ENCODE measurements around the gene BTG4.

Gene BTG4

DNA sequence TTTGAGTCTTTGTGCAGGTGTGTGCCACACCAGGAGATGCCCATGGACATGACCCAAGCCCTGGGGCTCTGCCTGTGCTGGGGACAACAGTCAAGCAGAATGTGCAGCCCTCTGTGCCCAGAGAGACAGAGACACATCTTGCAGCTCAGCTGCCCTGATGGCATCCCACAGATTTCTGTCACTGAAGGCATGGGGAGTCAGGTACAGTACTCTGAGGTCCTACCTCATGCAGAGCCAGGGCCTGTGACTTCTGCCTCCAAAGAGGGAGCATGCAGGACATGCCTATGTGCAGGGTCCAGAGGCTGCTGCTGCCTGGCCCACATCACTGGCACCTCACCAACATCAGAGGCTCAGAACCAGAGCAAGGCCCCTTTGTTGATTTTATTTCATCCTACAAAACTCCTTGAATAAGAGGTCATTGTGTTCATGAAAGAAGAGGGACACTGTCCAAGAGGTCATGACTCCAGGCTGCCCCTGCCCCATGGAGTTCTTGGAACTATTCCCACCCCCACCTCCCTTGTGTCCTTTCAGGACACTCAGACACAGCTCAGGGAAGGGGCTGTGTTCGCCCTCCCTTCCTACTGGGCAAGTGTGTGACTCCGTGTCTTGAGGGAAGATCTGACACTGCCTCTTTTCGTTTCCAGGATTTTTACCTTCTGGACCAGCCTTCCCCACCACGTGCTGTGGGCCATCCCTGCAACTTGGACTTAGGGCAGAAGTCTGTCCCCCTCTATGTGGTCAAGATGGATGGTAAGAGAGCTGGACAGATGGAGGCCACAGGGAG, 62.3 kb downstream of the BTG4 start:
- Histone ChIP-seq H2BK120ac (ENCODE audit: low read depth, low read length) (no peak overlapping the region), H3K9ac (ENCODE audit: low read length) (no peak overlapping the region), H3K18ac (ENCODE audit: low read length) (no peak overlapping the region), H2BK15ac (replicated peaks; ENCODE audit: low read depth) (no peak overlapping the region), H2AK5ac (ENCODE audit: low read length) (no peak overlapping the region), H3K27me3 (ENCODE audit: insufficient read depth, low read length, poor library complexity) (no peaks in the 10 kb centered on the region), H3K79me1 (ENCODE audit: low read length) (no peaks in the 10 kb centered on the region), H3K4ac (ENCODE audit: low read depth, low read length) (no peak overlapping the region), H2BK5ac (ENCODE audit: low read length) (no peak overlapping the region), H4K8ac (ENCODE audit: low read depth, low read length) (no peak overlapping the region), H3K23ac (ENCODE audit: low read length) (no peak overlapping the region), H3K36me3 (ENCODE audit: control insufficient read depth, insufficient read depth, low read length) (no peaks in the 10 kb centered on the region), H3K4me3 (ENCODE audit: low read length) (no peak overlapping the region), H3K4me2 (ENCODE audit: low read length) (no peak overlapping the region), H3K4me1 (ENCODE audit: control insufficient read depth, low read depth, low read length) (no peaks in the 10 kb centered on the region), H3K79me2 (ENCODE audit: control insufficient read depth, insufficient read depth, low read length) (no peaks in the 10 kb centered on the region), H3K56ac (ENCODE audit: low read length) (no peak overlapping the region), H4K5ac (ENCODE audit: low read length) (no peak overlapping the region), H3K27ac (ENCODE audit: low read depth, low read length) (no peak overlapping the region)
- DNase-seq, result no peak
- WGBS (ENCODE audit: extremely low coverage, insufficient coverage, low lambda C conversion rate), result no CpG with 5 or more reads among the region's 4 CpGs

- no peak overlapping the region for H3K56ac ChIP-seq (ENCODE audit: low read length)
- H4K5ac ChIP-seq (ENCODE audit: low read length), result no peak overlapping the region
- no peak overlapping the region for H4K8ac ChIP-seq (ENCODE audit: low read depth, low read length)
- no peak overlapping the region for H3K4me3 ChIP-seq (ENCODE audit: low read length)
- no peak overlapping the region for H3K9ac ChIP-seq (ENCODE audit: low read length)
- no peaks in the 10 kb centered on the region for H3K36me3 ChIP-seq (ENCODE audit: control insufficient read depth, insufficient read depth, low read length)
- no peaks in the 10 kb centered on the region for H3K27me3 ChIP-seq (ENCODE audit: insufficient read depth, low read length, poor library complexity)
- H3K27ac ChIP-seq (ENCODE audit: low read depth, low read length), result no peak overlapping the region
- H3K4ac ChIP-seq (ENCODE audit: low read depth, low read length), result no peak overlapping the region
- no peak overlapping the region for H2BK120ac ChIP-seq (ENCODE audit: low read depth, low read length)
- no CpG with 5 or more reads among the region's 11 CpGs for WGBS (ENCODE audit: extremely low coverage, insufficient coverage, low lambda C conversion rate)
- no peaks in the 10 kb centered on the region for H3K79me1 ChIP-seq (ENCODE audit: low read length)
- no peak overlapping the region for H3K23ac ChIP-seq (ENCODE audit: low read length)
- H3K4me1 ChIP-seq (ENCODE audit: control insufficient read depth, low read depth, low read length), result no peaks in the 10 kb centered on the region
- H3K4me2 ChIP-seq (ENCODE audit: low read length), result no peak overlapping the region
- DNase-seq, result no peak
- H3K79me2 ChIP-seq (ENCODE audit: control insufficient read depth, insufficient read depth, low read length), result no peaks in the 10 kb centered on the region
- no peak overlapping the region for H3K18ac ChIP-seq (ENCODE audit: low read length)
- H2BK5ac ChIP-seq (ENCODE audit: low read length), result no peak overlapping the region
- H2AK5ac ChIP-seq (ENCODE audit: low read length), result no peak overlapping the region
- no peak overlapping the region for H2BK15ac ChIP-seq (replicated peaks; ENCODE audit: low read depth)
Measured at GRCh38 chr11:111448831-111449557, 63.2 kb downstream of the BTG4 start.

GRCh38 chr11:111448414-111448813, 63.8 kb downstream of the BTG4 start:
- no peak overlapping the region for H3K4me2 ChIP-seq (ENCODE audit: low read length)
- no peaks in the 10 kb centered on the region for H3K36me3 ChIP-seq (ENCODE audit: control insufficient read depth, insufficient read depth, low read length)
- no CpG with 5 or more reads among the region's 8 CpGs for WGBS (ENCODE audit: extremely low coverage, insufficient coverage, low lambda C conversion rate)

GRCh38 chr11:111447931-111448330, 64.3 kb downstream of the BTG4 start:
- WGBS (ENCODE audit: extremely low coverage, insufficient coverage, low lambda C conversion rate), result no CpG with 5 or more reads among the region's 5 CpGs

More at GRCh38 chr11:111448414-111448813, 63.8 kb downstream of the BTG4 start:
- no peak overlapping the region for H3K4me3 ChIP-seq (ENCODE audit: low read length)
- no peak overlapping the region for H3K4ac ChIP-seq (ENCODE audit: low read depth, low read length)
- no peaks in the 10 kb centered on the region for H3K4me1 ChIP-seq (ENCODE audit: control insufficient read depth, low read depth, low read length)
- H3K56ac ChIP-seq (ENCODE audit: low read length), result no peak overlapping the region
- H4K5ac ChIP-seq (ENCODE audit: low read length), result no peak overlapping the region
- H2BK5ac ChIP-seq (ENCODE audit: low read length), result no peak overlapping the region
- H4K8ac ChIP-seq (ENCODE audit: low read depth, low read length), result no peak overlapping the region
- no peak overlapping the region for H2AK5ac ChIP-seq (ENCODE audit: low read length)
- no peak overlapping the region for H2BK120ac ChIP-seq (ENCODE audit: low read depth, low read length)
- no peak overlapping the region for H3K9ac ChIP-seq (ENCODE audit: low read length)
- DNase-seq, result no peak
- no peak overlapping the region for H3K18ac ChIP-seq (ENCODE audit: low read length)
- H3K27ac ChIP-seq (ENCODE audit: low read depth, low read length), result no peak overlapping the region
- no peak overlapping the region for H3K23ac ChIP-seq (ENCODE audit: low read length)
- no peaks in the 10 kb centered on the region for H3K79me1 ChIP-seq (ENCODE audit: low read length)
- no peaks in the 10 kb centered on the region for H3K79me2 ChIP-seq (ENCODE audit: control insufficient read depth, insufficient read depth, low read length)
- no peaks in the 10 kb centered on the region for H3K27me3 ChIP-seq (ENCODE audit: insufficient read depth, low read length, poor library complexity)
- no peak overlapping the region for H2BK15ac ChIP-seq (replicated peaks; ENCODE audit: low read depth)

DNA sequence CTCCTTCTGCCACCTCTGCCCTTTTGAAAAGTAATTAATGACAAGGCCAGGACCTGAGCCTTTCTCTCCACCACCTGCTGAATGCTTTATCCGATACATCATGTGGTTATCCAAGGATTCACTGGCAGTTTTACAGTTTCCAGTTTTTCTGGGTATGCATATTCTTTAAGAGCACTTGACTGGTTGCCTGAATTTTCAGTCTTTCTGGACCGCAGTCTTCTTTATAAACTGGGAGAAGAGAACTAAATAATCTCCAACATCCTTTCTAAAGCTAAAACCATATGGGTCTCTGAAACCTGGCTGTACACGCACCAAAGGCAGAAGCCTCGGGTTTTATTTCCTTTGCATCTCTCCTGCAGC, 65.1 kb downstream of the BTG4 start:
- H2BK120ac ChIP-seq (ENCODE audit: low read depth, low read length), result no peak overlapping the region
- H2AK5ac ChIP-seq (ENCODE audit: low read length), result no peak overlapping the region
- H3K56ac ChIP-seq (ENCODE audit: low read length), result no peak overlapping the region
- no peak overlapping the region for H2BK15ac ChIP-seq (replicated peaks; ENCODE audit: low read depth)
- H3K4me2 ChIP-seq (ENCODE audit: low read length), result no peak overlapping the region
- no peaks in the 10 kb centered on the region for H3K4me1 ChIP-seq (ENCODE audit: control insufficient read depth, low read depth, low read length)
- H3K23ac ChIP-seq (ENCODE audit: low read length), result no peak overlapping the region
- H4K8ac ChIP-seq (ENCODE audit: low read depth, low read length), result no peak overlapping the region
- no peak overlapping the region for H2BK5ac ChIP-seq (ENCODE audit: low read length)
- WGBS (ENCODE audit: extremely low coverage, insufficient coverage, low lambda C conversion rate), result no CpG with 5 or more reads among the region's 4 CpGs
- H3K9ac ChIP-seq (ENCODE audit: low read length), result no peak overlapping the region
- no peaks in the 10 kb centered on the region for H3K36me3 ChIP-seq (ENCODE audit: control insufficient read depth, insufficient read depth, low read length)
- H3K18ac ChIP-seq (ENCODE audit: low read length), result no peak overlapping the region
- H3K79me1 ChIP-seq (ENCODE audit: low read length), result no peaks in the 10 kb centered on the region
- H4K5ac ChIP-seq (ENCODE audit: low read length), result no peak overlapping the region
- no peak overlapping the region for H3K4me3 ChIP-seq (ENCODE audit: low read length)
- no peak overlapping the region for H3K27ac ChIP-seq (ENCODE audit: low read depth, low read length)
- H3K27me3 ChIP-seq (ENCODE audit: insufficient read depth, low read length, poor library complexity), result no peaks in the 10 kb centered on the region
- no peak overlapping the region for H3K4ac ChIP-seq (ENCODE audit: low read depth, low read length)
- H3K79me2 ChIP-seq (ENCODE audit: control insufficient read depth, insufficient read depth, low read length), result no peaks in the 10 kb centered on the region
- no peak for DNase-seq

More at GRCh38 chr11:111447931-111448330, 64.3 kb downstream of the BTG4 start:
- Histone ChIP-seq H3K4me2 (ENCODE audit: low read length) (no peak overlapping the region), H3K9ac (ENCODE audit: low read length) (no peak overlapping the region), H2BK120ac (ENCODE audit: low read depth, low read length) (no peak overlapping the region), H2BK5ac (ENCODE audit: low read length) (no peak overlapping the region), H3K23ac (ENCODE audit: low read length) (no peak overlapping the region), H4K8ac (ENCODE audit: low read depth, low read length) (no peak overlapping the region), H3K4ac (ENCODE audit: low read depth, low read length) (no peak overlapping the region), H2BK15ac (replicated peaks; ENCODE audit: low read depth) (no peak overlapping the region), H3K4me1 (ENCODE audit: control insufficient read depth, low read depth, low read length) (no peaks in the 10 kb centered on the region), H3K36me3 (ENCODE audit: control insufficient read depth, insufficient read depth, low read length) (no peaks in the 10 kb centered on the region), H3K18ac (ENCODE audit: low read length) (no peak overlapping the region), H3K79me1 (ENCODE audit: low read length) (no peaks in the 10 kb centered on the region), H3K4me3 (ENCODE audit: low read length) (no peak overlapping the region), H3K27me3 (ENCODE audit: insufficient read depth, low read length, poor library complexity) (no peaks in the 10 kb centered on the region), H2AK5ac (ENCODE audit: low read length) (no peak overlapping the region), H4K5ac (ENCODE audit: low read length) (no peak overlapping the region), H3K79me2 (ENCODE audit: control insufficient read depth, insufficient read depth, low read length) (no peaks in the 10 kb centered on the region), H3K56ac (ENCODE audit: low read length) (no peak overlapping the region), H3K27ac (ENCODE audit: low read depth, low read length) (no peak overlapping the region)
- DNase-seq, result no peak

All from mesendoderm (in vitro differentiated cells).